Renal cortical epithelial cell (primary cell): Measurements from ENCODE around the gene JAM3. TPM values are rescaled to one million over a fixed set of nuclear protein-coding genes. Genes with fewer than 3 reads are reported as not detected.
"Not testable (repeated sequence)": the region's sequence is repeated elsewhere in the genome, so short reads cannot be mapped to it uniquely, and the experiment has no call there.

Experiments
- DNase-seq: peaks from one replicate; pipeline ENCODE4 v3.0.0-alpha.2; 2011; ENCODE audit warnings: low read depth
- total RNA-seq: library from RNA; depleted of rRNA; stranded (reverse); fragments of >200 nt; gene quantifications from 2 replicates; pipeline ENCODE4 v1.2.3, GENCODE V29; 2014

JAM3 gene
- total RNA-seq, 1 donor from 2014 or later, result 23.3 TPM

- no peak for DNase-seq
These were observed 6.4 kb upstream of the JAM3 start for GRCh38 chr11:134062265-134063123.

GRCh38 chr11:134063124-134063495, 5.8 kb upstream of the JAM3 start:
- no peak for DNase-seq

GRCh38 chr11:134063991-134064747, 4.7 kb upstream of the JAM3 start:
- DNase-seq, result no peak

DNA sequence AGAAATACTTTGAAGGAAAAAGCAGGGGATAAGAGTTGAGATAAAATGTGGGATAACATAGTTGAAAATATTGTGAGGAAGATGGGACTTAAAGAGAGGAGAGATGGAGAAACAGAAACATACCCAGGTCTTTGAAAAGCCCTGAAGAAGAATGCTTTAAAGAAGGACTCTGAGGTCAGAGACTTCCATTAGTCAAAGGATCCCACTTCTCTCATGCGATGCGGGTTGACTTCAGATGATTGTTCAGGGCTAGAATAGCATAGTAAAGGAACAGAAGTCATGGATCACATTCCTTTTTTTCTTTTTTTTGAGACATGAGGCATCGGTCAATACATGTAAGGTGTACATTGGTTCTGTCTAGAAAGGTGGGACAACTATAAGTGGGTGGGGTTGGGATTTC, 3.5 kb upstream of the JAM3 start:
- DNase-seq, result no peak

GRCh38 chr11:134066943-134067885, 1.7 kb upstream of the JAM3 start:
- DNase-seq, result no peak

DNA sequence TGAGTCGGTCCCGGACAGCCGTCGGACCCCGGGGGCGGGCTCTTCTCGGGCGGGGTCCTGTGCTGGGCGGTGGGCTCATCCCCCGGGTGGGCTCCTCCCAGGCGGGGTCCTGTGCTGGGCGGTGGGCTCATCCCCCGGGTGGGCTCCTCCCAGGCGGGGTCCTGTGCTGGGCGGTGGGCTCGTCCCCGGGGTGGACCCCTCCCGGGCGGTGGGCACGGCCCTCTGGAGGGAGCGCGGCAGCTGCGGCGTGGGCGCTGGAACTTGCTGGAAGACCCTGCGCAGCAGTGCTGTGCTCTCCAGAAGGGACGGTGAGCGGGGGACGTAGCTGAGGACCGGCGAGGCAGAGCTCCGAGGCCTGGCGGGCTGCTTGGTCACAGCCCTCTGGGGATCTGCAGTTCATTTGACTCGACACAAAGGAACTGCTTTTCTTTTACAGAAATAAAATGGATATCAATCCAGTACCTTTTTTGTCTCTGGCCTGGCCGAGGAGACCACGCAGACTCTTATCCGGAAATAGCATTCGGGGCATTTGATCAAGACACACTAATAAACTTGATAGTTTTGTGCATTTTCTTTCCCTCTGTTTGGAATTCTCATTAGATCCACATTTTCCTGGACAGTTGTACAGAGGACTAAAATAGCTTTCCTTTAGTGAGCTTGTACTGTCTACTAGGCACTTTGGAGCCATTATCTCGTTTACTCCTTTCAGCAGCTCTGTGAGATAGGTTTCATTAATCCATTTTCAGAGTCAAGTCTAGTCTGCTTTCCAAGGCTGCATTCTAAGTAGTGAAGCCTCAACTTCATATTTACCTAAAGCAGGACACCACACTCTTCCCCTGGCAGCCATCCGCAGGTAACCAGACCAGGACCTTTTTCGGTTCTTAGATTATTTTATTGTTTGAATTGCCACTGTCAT, 812 bp downstream of the JAM3 start:
- DNase-seq, result no peak

- no peak for DNase-seq
These were observed 1.5 kb downstream of the JAM3 start for GRCh38 chr11:134070342-134070845.

GRCh38 chr11:134071306-134071705, 2.4 kb downstream of the JAM3 start:
- no peak for DNase-seq

DNA sequence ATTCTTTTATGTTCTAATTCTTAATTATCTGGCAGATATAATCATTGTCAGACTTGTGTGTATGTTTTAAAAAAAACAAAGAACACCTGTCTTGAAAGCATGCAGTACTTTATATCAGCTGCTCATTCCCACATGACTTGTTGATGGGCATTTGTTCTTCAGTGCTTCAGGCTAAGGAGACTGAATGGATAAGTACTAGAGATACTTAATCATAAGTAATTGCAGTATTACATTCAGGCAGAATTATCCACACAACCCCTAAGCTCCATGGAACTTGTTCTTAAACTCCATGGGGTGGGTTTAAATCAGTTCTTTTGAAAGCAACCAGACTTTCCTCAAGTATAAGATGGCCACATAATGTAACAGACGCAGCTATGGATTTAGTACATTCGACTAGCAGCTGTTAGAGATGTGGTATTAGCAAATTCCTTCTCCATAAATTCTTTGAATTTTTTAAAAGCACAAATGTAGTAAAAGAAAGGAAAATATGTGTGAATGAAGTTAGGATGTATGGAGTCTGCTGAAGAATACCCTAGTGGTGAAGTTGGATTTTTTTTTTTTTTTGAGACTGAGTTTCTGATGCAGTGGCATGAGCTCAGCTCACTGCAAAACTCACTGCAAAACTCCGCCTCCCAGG, 3.0 kb downstream of the JAM3 start:
- no peak for DNase-seq

- no peak for DNase-seq
These were observed 4.0 kb downstream of the JAM3 start for GRCh38 chr11:134072844-134073243.

DNA sequence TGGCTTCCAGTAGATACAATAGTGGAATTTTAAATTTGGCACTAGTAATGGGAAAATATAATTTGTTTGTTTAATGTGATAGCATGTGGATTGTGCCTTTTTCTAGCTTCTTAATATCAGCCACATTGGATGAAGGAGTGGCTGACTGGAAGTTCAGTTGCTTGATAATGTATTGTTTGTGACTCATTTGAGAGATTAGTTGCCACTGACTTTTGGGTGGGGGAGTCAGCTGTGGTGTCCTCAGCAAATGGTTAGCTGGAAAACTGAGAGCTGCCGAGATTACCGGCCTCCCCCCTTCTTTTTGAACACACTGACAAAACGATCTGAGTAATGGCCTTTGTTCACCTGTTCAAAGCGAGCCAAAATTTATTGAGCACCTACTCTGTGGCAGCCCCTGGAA, 5.5 kb downstream of the JAM3 start:
- DNase-seq, result no peak

DNA sequence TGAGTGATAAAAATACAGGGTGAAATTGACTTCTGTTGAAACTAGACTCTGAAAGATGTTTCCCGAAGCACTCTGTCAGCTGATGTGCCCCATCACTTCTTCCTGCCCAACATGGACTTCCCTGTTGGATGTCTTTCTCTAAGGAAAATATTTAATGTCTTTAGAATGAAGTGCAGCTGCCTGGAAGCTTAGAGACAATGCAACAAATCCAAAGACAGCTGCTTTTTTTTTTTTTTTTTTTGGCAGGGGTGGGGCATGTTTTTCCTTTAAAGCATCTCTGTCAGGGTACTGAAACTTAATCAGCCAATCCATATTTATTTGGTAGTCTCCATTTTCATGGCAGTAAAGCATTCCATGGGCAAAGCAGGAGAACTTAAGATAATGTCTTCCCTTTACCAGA, 5.9 kb downstream of the JAM3 start:
- DNase-seq, result no peak

DNA sequence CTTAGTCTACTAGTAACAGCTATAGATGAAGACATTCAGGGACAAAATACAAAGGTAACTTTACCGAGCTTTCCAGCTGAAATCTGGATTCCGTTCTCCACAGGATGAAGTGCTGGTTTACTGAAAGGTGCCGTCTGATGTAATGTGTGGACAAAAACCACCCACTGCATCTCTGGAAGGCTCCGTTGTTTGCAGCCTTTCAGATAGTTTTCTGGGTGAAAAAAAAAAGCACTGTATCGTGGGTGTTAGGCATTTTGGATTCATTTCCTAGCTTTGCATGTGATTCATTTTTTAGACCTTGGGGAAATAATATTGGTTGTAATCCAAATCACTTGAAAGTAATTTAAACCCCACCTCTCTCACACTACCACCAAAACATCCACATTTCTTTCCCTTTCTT, 10.4 kb downstream of the JAM3 start:
- no peak for DNase-seq

DNA sequence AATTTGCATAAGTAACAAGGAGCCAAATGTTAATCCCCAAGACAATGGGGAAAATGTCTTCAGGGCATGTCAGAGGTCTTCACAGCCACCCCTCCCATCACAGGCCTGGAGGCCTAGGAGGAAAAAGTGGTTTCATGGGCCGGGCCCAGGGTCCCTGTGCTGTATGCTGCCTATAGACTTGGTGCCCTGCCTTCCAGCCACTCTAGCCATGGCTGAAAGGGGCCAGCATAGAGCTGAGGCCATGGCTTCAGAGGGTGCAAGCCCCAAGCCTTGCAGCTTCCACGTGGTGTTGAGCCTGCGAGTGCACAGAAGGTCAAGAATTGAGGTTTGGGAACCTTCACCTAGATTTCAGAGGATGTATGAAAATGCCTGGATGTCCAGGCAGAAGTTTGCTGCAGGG, 12.4 kb downstream of the JAM3 start:
- not testable (repeated sequence) for DNase-seq

DNA sequence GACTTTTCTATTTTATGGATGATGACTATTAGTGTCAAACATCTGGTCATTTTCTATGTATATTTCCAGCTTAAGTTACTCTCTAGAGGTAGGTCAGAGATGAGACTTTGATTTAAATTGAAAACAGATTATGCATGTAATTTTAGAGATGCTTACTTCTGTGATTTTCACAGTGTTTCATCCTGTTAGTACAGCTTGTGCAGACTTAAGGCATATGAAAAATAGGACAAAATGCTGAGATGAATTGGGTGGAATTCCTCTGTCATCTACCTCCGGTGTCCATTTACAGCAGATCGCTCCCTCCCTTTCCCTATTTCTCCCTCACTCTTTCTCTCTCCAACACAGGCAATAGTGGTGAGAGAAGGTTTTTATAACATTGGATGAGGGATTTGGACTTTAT, 14.1 kb downstream of the JAM3 start:
- no peak for DNase-seq

DNA sequence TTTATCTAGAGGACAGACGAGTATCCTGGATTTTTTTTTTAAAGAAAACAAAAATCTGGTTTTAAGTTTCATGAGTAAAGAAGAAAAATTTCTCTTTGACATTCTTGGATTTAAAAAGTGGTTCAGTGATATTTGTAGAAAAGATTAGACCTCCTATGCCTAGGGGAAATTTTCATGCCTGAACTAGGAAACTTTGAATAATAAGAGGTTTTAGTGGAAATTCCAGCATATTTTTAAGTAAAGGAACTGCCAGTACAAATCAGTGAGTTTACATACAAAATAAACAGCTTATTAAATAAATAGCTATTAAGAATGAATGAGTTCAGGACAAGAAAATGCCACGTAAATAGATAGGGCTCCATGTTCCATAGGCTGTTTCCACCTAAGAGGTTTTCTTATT, 17.5 kb downstream of the JAM3 start:
- no peak for DNase-seq

GRCh38 chr11:134092006-134092405, 23.1 kb downstream of the JAM3 start:
- DNase-seq, result not testable (repeated sequence)

GRCh38 chr11:134097166-134097565, 28.3 kb downstream of the JAM3 start:
- no peak for DNase-seq

DNA sequence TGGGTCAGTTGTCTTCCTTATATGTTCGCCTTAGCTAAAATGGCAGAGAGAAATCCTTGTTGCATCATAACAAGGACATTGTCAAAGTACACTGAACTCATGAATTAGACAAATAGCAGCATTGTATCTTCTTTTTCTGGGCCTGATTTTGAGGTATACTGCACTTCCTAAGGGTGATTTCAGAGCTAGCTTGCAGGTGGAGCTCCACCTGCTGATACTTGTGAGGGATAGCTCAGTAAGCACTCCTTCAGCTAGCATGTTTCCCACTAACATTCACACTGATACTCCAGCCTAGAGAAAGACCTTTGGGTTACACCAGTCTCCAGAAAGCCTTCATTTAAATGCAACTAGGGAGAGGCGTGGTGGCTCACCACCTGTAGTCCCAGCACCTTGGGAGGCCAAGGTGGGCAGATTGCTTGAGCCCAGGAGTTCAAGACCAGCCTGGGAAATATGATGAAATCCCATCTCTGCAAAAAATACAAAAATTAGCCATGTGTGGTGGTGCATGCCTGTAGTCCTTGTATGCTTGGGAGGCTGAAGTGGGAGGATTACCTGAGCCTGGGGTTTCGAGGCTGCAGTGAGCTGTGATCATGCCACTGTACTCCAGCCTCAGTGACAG, 29.8 kb downstream of the JAM3 start:
- DNase-seq, result peak; percentile 8

DNA sequence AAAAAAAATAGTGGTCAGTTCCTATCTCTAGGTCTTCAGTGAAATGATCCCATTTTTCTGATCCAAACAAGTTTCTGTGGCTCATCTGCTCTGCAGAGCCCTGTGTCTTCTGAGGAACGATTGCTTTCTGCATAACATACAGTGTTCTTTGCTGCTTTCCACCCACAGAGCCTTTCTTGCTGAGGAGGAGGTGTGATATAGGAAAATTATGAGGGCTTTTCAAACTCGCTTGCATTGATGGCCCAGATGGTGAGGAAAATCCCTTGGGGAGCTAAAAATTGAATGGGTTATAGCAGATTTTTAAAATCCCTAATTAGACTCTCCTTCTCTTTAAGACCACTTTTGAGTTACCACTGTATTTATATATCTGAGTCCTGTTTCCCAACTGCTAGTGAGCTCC, 31.3 kb downstream of the JAM3 start:
- DNase-seq, result no peak
